Hematopoietic multipotent progenitor cell (in vitro differentiated cells): ENCODE results near the gene NME4. TPM values are rescaled to one million over a fixed set of nuclear protein-coding genes. Genes with fewer than 3 reads are reported as not detected.
"Not testable (repeated sequence)": the region's sequence is repeated elsewhere in the genome, so short reads cannot be mapped to it uniquely, and the experiment has no call there.

ENCODE experiments used
- DNase-seq, 3 donors: peaks; one replicate each; pipeline ENCODE4 v3.0.0-alpha.2; 2011 to 2015; ENCODE audit warnings: low read depth in 2 of 3, low spot score in 2 of 3
- total RNA-seq: library from RNA; depleted of rRNA; stranded (reverse); fragments of >200 nt; gene quantifications from one replicate; pipeline ENCODE4 v1.2.3, GENCODE V29; 2012

NME4 gene
- 170 TPM for total RNA-seq

DNA sequence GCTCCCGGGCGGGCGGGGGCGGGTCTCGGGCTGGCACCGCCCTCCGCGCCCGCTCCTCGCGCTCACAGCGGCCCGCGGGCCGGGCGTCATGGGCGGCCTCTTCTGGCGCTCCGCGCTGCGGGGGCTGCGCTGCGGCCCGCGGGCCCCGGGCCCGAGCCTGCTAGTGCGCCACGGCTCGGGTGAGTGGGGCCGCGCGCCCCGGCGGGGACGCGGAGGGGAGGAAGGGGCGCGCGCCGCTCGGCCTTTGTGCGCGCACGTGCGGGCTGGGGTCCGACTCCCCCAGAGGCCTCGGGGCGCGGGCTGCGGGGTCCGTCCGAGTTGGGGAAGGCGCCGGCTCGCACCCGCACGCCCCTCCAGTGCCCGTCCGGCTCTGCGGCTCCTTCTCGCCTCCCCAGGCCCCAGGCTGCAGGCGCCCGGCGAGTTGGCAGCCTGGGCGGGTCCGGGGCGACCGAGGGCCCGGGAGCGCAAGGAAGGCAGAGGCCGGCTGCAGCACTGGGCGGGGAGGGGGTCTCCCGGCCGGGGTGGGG lies at the start of gene NME4:
TSS of gene NME4 (plus strand) at position 65 of the 527 bp plus-strand sequence. CDS start at position 89, 24 bp downstream.
- peak in 2 of 3 donors; percentile 40 for DNase-seq

DNA sequence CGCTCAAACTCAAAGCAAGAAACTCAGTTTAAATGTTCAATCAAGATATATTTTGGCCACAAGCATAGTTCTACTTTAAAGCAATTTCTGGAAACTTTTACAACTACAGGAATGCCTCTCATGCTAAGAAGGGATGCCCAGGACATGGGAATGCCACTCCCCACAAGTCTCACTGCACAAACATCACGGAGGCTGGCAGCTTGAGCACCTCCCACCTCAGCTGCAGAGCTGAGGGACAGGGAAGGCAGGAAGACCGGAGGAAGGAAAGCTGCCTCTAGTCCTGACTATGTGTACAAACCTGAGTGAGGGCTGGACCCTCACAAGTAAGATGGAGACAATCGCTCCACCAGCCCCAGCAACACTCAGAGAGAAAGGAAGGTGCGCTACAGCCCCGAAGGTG lies 49.8 kb upstream of the NME4 start:
- no peak for DNase-seq

GRCh38 chr16:348495-348894 lies 48.5 kb upstream of the NME4 start:
- DNase-seq = not testable (repeated sequence)

- DNase-seq = no peak
Observed at GRCh38 chr16:349211-349610, 47.8 kb upstream of the NME4 start.

DNA sequence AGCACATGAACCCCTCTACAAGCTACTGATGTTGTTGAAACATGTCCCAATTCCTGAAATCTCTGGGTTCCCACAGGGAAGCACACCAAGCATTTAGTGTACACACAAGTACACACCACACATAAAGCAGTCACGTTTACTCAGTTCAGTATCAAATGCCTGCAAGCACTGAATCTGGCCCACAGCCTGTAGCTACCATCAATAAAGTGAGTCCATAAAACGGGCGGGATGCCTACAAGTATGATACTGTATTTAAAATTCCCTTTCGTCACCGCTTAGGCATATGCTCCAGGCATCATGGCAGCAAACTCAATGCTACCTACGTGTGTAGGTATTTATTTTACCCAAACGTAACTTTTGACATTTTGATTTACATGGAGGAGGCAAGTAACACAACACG lies 46.8 kb upstream of the NME4 start:
- DNase-seq = no peak

GRCh38 chr16:351804-352520 lies 45.0 kb upstream of the NME4 start:
- peak in 1 of 3 donors; percentile 16 for DNase-seq

GRCh38 chr16:352547-353403 lies 44.2 kb upstream of the NME4 start, which contains the start of gene AXIN1:
TSS of gene AXIN1 (minus strand) at chr16:352723. CDS start at chr16:347025, 5,698 bp downstream.
- DNase-seq = peak; percentile 93 to 97 (median 96)

DNA sequence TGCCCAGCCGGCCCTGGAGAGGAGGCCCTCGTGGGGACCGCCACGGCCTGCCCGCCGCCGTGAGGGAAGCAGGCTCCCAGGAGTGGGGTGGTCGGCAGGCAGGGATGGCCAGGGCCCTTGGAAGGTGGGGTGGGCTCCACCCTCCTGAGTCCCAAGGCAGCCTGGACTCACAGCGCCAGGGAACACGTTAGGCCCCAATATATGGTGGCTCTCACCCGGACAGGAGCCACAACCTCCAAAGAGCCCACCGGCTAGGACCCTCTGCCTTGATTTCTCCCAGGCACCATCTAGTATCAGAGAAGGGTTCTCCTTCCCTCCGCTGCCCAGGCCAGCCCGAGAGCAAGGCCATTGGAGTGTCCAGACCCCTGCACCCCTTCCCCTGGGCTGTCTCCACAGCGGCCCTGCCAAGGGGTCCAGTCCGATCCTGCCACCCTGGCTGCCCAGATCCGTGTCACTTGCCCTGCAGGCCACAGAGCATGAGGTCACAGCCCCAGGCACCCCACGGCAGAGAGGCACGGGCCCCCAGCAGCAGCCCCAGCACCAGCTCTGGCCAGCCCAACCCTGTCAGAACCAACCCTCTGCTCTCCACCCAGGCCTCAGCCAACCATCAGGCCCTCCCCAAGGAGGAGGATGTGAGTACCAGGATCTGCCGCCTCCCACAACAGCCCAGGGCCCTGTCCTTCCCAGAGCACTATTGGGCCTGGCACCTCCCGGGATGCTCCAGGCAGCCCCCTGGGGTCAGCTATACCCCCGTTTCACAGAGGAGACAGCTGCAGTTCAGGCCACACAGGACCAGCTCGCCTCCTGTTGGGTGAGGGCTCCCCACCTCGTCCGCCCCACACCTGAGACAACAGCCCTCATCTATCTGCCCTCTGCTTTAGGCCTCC lies 43.4 kb upstream of the NME4 start:
- no peak for DNase-seq

GRCh38 chr16:354291-354881 lies 42.6 kb upstream of the NME4 start:
- no peak for DNase-seq

DNA sequence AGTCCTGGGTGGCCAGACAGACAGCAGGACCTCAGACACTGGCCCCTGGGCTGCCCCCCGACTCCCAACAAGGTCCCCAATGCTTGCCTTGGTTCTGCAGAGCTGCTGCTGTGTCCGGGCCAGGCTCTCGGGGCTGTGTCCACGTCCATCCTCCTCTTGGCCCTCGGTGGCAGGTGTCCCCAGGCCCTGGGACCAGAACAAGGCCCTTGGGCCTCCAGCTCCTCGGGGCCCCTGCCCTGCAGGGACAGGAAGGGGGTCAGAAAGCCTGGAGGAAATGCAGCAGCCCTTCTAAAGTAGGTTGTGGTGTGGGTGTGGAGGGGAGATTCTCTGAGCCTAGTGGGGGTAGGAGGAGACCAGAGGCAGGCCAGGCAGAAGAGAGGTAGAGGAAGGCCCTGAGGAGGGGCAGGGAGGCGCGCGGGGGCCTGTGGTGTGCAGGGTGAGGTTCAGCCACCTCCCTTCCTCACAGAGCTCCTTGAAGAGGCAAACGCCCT lies 42.0 kb upstream of the NME4 start:
- no peak for DNase-seq

DNA sequence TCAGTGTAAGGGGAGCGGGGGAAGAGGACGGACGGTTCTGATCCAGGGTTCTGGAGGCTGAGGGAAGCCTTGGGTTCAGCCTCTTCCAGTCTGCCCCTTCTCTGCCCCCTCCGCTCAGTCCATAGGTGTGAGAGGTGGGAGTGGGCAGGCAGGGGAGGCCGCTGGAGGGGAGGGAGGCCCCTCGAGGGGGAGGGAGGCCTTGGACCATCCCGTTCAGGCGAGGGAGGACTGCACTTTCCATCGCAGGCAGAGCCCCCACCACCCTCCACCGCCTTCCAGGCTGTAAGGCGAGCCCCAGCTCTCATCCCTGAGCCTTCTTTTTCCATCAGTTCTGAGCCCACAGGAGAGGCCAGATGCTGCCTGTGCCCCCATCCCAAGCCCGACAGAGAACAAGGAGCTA lies 40.3 kb upstream of the NME4 start:
- no peak for DNase-seq

- DNase-seq = no peak
Observed at GRCh38 chr16:359067-359763, 37.8 kb upstream of the NME4 start.

DNA sequence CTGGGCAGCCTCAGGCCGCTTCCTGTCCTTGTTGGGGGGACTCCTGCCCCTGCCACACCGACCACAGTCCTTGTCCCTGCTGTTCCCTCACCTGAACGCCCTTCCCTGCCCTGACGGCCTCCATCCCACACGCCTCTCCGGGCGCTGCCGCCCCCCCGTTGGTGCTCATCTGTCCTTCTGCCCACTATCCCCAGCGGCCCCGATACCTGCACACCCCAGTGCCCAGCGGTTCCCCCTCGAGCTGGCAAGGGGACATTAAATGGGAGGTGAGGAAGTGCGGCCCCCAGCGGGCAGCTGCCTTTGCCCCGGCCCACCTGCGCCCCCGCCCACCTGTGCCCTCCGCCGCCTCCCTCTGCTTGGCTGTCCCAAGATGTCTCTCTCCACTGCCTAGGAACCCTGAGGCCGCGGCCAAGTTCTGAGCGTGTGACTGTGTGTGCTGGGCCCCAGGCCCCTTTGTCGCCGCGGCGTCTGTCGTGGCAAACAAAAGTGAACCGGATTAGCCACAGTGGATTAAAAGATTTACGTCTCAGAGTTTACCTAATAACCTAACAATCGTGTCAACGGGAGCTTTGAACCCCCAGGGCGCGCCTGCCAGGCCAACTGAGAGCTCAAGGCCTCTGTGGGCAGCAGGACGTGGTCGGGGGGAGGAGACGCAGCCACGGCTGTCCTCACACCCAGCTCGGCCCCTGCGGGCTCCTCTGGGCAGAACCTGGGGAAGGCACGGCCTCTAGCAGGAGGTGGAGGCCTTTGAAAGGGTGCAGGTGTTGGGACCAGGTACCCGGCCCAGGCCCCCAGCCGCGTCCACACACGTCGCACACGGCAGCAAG lies 36.9 kb upstream of the NME4 start:
- DNase-seq = no peak

DNA sequence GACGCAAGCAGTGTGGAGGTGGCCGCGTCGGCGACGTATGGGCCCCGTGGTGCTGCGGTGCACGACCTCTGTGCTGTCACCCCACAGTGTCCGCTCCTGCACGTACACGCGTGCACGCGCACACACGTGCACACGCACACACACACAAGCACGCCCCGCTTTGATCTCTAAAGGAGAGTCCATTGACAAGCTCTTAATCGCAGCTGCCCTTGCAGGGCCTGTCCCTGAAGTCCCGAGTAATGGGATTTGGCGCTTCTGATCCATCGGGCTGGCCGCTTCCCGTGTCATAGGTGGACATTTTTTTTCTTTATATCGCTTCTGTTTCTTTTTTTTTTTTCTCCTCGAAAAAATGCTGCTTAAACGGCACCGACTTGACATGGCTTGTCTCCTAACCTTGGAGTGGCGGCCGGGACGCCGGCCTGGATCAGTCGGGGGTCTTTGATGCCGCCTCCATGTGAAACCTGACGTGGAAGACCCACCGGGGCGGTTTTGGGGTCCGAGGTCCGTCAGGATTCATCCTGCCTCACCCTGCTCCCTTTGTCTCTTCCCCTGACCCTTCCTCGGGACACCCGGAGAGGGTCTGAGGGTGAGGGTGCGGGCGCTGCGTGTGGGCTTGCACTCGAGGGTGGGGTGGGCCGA lies 36.2 kb upstream of the NME4 start:
- no peak for DNase-seq

- DNase-seq = no peak
Observed at GRCh38 chr16:361341-361871, 35.6 kb upstream of the NME4 start.

DNA sequence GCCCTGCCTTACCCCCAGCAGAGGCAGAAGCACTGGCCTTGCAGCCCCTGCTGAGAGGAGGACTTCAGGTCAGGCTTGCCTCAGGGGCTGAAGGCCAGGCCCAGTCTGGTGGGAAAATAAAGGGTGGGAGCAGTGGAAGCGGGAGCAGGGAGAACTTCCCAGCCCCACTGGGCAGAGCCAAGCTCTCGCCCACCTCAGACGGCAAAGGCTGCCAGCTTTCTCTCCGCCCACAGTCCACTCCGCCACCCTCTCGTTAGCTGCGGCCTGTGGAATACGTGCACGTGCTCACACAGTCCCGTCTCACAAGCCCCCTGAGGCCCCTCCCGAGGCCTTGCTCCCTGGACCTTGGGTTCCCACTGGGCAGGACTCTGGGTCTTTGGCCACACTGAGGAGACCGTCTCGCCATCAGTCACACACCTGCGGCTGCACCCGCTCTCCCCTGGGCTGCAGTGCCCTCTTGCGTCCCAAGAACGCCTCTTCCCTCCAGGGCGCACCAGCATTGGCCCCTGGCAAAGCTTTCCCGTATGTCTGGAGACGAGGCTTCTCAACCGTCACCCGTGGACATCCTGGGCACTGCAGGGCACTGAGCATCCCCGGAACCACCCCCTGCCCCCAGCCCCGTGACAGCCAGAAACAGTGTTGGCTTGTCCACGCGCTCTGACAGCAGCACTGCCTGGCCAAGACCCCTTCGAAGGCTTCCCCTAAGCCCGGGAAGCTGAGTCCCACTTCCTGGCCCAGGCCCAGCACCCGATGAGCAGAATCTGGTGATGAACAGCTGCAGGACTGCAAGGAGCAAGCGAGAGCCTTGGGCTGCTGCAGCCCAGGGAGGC lies 34.9 kb upstream of the NME4 start:
- peak in 2 of 3 donors; percentile 72 to 79 for DNase-seq

GRCh38 chr16:362702-362999 lies 34.3 kb upstream of the NME4 start:
- not testable (repeated sequence) for DNase-seq
